GM23338 (cell line): ENCODE data around the gene CLDN22. TPM values are rescaled to one million over a fixed set of nuclear protein-coding genes. Genes with fewer than 3 reads are reported as not detected.

Experiments used
- ATAC-seq: fragments of 200-7000 bp; cut with Tn5 transposase; 3 replicates; pipeline ENCODE4 v1.9.1; 2020
- DNase-seq: peaks from one replicate; pipeline ENCODE4 v3.0.0-alpha.2; 2015; ENCODE audit warnings: low spot score
- H2AFZ ChIP-seq: fragments of 200-600 bp; sonication (generic); 2 replicates; pipeline ENCODE4 v1.8.0; 2016; ENCODE audit warnings: antibody characterized with exemption, mild to moderate bottlenecking, moderate library complexity
- H3F3A ChIP-seq: fragments of 200-600 bp; sonication (generic); replicated peaks from 2 replicates; pipeline ENCODE4 v1.8.0; 2017; ENCODE audit warnings: antibody characterized with exemption, mixed run types, low read depth
- H3K27ac ChIP-seq: fragments of 200-600 bp; sonication (generic); 2 replicates; pipeline ENCODE4 v1.6.1; 2016; ENCODE audit warnings: low read depth
- H3K27me3 ChIP-seq: fragments of 200-600 bp; sonication (generic); 2 replicates; pipeline ENCODE4 v1.8.0; 2016; ENCODE audit warnings: mild to moderate bottlenecking, mixed run types, moderate library complexity; ENCODE audit not compliant: insufficient read depth
- H3K36me3 ChIP-seq: fragments of 200-600 bp; sonication (generic); 2 replicates; pipeline ENCODE4 v1.8.0; 2016; ENCODE audit warnings: mild to moderate bottlenecking; ENCODE audit not compliant: insufficient read depth
- H3K4me1 ChIP-seq: fragments of 200-600 bp; sonication (generic); 2 replicates; pipeline ENCODE4 v1.8.0; 2016; ENCODE audit warnings: mild to moderate bottlenecking, moderate library complexity; ENCODE audit not compliant: insufficient read depth
- H3K4me2 ChIP-seq: fragments of 200-600 bp; sonication (generic); 2 replicates; pipeline ENCODE4 v1.7.1; 2017; ENCODE audit warnings: mixed run types
- H3K4me3 ChIP-seq: fragments of 200-600 bp; sonication (generic); 2 replicates; pipeline ENCODE4 v1.6.1; 2016; ENCODE audit warnings: mixed run types
- H3K79me2 ChIP-seq: fragments of 200-600 bp; sonication (generic); replicated peaks from 2 replicates; pipeline ENCODE4 v1.8.0; 2017; ENCODE audit warnings: mild to moderate bottlenecking; ENCODE audit not compliant: insufficient read depth
- H3K9me2 ChIP-seq: fragments of 200-600 bp; sonication (generic); 2 replicates; pipeline ENCODE4 v1.8.0; 2017; ENCODE audit not compliant: insufficient read depth
- H4K20me1 ChIP-seq: fragments of 200-600 bp; sonication (generic); replicated peaks from 2 replicates; pipeline ENCODE4 v1.8.0; 2017; ENCODE audit warnings: mild to moderate bottlenecking; ENCODE audit not compliant: insufficient read depth
- H3K27ac Mint-ChIP-seq: 2 replicates; pipeline ENCODE4 v1.8.0; 2020; ENCODE audit warnings: inconsistent platforms, mild to moderate bottlenecking, moderate library complexity, mixed read lengths
- H3K27me3 Mint-ChIP-seq: 3 replicates; pipeline ENCODE4 v1.8.0; 2022; ENCODE audit warnings: low read depth, mild to moderate bottlenecking, moderate library complexity, mixed read lengths, inconsistent platforms; ENCODE audit not compliant: insufficient read depth, poor library complexity
- H3K36me3 Mint-ChIP-seq: 3 replicates; pipeline ENCODE4 v1.8.0; 2021; ENCODE audit warnings: low read depth, mild to moderate bottlenecking, inconsistent platforms, moderate library complexity, mixed read lengths
- H3K4me1 Mint-ChIP-seq: 3 replicates; pipeline ENCODE4 v1.8.0; 2020; ENCODE audit warnings: mild to moderate bottlenecking, inconsistent platforms, mixed read lengths
- H3K4me3 Mint-ChIP-seq: 3 replicates; pipeline ENCODE4 v1.8.0; 2021; ENCODE audit warnings: moderate library complexity, mild to moderate bottlenecking, inconsistent platforms, mixed read lengths
- H3K9me3 Mint-ChIP-seq: 3 replicates; pipeline ENCODE4 v1.8.0; 2020; ENCODE audit warnings: moderate library complexity, mild to moderate bottlenecking, inconsistent platforms, mixed read lengths
- CREB1 ChIP-seq: fragments of 250-450 bp; sonication (Bioruptor Pico); IDR thresholded peaks from 2 replicates; pipeline ENCODE4 v1.5.0; 2020; ENCODE audit warnings: low read depth, mild to moderate bottlenecking, moderate library complexity
- EZH2 ChIP-seq: fragments of 200-600 bp; sonication (generic); IDR thresholded peaks from one replicate; pipeline ENCODE4 v1.8.0; 2017; ENCODE audit warnings: antibody characterized with exemption, mild to moderate bottlenecking, low read depth; ENCODE audit not compliant: unreplicated experiment
- EZH2phosphoT487 ChIP-seq: fragments of 200-600 bp; sonication (generic); IDR thresholded peaks from one replicate; pipeline ENCODE4 v1.8.1; 2018; ENCODE audit warnings: antibody characterized with exemption; ENCODE audit not compliant: unreplicated experiment
- STAT1 ChIP-seq: IDR thresholded peaks from one replicate; pipeline ENCODE4 v1.6.1; 2016; ENCODE audit warnings: antibody characterized with exemption; ENCODE audit not compliant: unreplicated experiment
- ZNF114 ChIP-seq: fragments of 250-450 bp; sonication (Bioruptor Pico); IDR thresholded peaks from 2 replicates; pipeline ENCODE4 v1.5.0; 2020; ENCODE audit warnings: mild to moderate bottlenecking, moderate library complexity
- ZNF331 ChIP-seq: fragments of 250-450 bp; sonication (Bioruptor Pico); IDR thresholded peaks from 2 replicates; pipeline ENCODE4 v1.5.0; 2020; ENCODE audit warnings: low read depth, mild to moderate bottlenecking, moderate library complexity
- polyA plus RNA-seq: library from polyadenylated mRNA; unstranded; fragments of >200 nt; fragmentation: Nextera tagmentation; extraction: Ambion mirVana; gene quantifications from 2 replicates; pipeline ENCODE4 v1.2.1, GENCODE V29; 2016
- total RNA-seq: library from RNA; depleted of rRNA; stranded (reverse); fragments of >200 nt; shearing (Covaris generic); gene quantifications from 2 replicates; pipeline ENCODE4 v1.2.3, GENCODE V29; 2014
- TF ChIP-seq, protein P1 (sequence below): fragments of 250-450 bp; sonication (Bioruptor Pico); IDR thresholded peaks from 2 replicates; pipeline ENCODE4 v1.5.0; 2020; ENCODE audit warnings: mild to moderate bottlenecking, moderate library complexity

CLDN22 gene
- total and polyA plus RNA-seq, 2 experiments from 2014 or later: not detected

DNA sequence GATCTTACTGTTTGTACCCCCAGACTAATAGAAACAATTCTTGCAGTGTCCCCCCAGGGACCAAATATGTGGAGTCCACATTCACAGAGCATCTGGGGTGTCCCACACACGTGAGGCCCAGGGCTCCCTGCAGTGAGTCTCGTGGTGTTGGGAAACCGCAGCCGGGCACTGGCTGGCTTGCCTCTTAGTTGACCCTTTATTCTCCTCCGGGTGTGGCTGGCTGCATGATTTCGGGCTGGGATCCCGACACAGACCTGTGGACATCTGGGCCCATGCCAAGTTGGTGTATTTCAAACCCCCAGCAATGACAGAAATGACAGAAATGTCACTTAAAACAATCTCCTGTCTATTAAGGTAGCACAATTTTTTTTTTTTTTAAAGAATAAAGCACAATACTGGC is 17.8 kb upstream of the CLDN22 start (continued):
- TF ChIP-seq, protein P1, sequence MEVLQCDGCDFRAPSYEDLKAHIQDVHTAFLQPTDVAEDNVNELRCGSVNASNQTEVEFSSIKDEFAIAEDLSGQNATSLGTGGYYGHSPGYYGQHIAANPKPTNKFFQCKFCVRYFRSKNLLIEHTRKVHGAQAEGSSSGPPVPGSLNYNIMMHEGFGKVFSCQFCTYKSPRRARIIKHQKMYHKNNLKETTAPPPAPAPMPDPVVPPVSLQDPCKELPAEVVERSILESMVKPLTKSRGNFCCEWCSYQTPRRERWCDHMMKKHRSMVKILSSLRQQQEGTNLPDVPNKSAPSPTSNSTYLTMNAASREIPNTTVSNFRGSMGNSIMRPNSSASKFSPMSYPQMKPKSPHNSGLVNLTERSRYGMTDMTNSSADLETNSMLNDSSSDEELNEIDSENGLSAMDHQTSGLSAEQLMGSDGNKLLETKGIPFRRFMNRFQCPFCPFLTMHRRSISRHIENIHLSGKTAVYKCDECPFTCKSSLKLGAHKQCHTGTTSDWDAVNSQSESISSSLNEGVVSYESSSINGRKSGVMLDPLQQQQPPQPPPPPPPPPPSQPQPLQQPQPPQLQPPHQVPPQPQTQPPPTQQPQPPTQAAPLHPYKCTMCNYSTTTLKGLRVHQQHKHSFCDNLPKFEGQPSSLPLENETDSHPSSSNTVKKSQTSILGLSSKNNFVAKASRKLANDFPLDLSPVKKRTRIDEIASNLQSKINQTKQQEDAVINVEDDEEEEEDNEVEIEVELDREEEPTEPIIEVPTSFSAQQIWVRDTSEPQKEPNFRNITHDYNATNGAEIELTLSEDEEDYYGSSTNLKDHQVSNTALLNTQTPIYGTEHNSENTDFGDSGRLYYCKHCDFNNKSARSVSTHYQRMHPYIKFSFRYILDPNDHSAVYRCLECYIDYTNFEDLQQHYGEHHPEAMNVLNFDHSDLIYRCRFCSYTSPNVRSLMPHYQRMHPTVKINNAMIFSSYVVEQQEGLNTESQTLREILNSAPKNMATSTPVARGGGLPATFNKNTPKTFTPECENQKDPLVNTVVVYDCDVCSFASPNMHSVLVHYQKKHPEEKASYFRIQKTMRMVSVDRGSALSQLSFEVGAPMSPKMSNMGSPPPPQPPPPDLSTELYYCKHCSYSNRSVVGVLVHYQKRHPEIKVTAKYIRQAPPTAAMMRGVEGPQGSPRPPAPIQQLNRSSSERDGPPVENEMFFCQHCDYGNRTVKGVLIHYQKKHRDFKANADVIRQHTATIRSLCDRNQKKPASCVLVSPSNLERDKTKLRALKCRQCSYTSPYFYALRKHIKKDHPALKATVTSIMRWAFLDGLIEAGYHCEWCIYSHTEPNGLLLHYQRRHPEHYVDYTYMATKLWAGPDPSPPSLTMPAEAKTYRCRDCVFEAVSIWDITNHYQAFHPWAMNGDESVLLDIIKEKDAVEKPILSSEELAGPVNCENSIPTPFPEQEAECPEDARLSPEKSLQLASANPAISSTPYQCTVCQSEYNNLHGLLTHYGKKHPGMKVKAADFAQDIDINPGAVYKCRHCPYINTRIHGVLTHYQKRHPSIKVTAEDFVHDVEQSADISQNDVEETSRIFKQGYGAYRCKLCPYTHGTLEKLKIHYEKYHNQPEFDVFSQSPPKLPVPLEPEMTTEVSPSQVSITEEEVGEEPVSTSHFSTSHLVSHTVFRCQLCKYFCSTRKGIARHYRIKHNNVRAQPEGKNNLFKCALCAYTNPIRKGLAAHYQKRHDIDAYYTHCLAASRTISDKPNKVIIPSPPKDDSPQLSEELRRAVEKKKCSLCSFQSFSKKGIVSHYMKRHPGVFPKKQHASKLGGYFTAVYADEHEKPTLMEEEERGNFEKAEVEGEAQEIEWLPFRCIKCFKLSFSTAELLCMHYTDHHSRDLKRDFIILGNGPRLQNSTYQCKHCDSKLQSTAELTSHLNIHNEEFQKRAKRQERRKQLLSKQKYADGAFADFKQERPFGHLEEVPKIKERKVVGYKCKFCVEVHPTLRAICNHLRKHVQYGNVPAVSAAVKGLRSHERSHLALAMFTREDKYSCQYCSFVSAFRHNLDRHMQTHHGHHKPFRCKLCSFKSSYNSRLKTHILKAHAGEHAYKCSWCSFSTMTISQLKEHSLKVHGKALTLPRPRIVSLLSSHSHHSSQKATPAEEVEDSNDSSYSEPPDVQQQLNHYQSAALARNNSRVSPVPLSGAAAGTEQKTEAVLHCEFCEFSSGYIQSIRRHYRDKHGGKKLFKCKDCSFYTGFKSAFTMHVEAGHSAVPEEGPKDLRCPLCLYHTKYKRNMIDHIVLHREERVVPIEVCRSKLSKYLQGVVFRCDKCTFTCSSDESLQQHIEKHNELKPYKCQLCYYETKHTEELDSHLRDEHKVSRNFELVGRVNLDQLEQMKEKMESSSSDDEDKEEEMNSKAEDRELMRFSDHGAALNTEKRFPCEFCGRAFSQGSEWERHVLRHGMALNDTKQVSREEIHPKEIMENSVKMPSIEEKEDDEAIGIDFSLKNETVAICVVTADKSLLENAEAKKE (CRISPR knock-in tag): no peak
- TF ChIP-seq ZNF331 (CRISPR knock-in tag): no peak
- TF ChIP-seq CREB1 (CRISPR knock-in tag): no peak
- no peak for TF ChIP-seq STAT1
- TF ChIP-seq EZH2: no peak
- no peak for TF ChIP-seq EZH2phosphoT487

DNA sequence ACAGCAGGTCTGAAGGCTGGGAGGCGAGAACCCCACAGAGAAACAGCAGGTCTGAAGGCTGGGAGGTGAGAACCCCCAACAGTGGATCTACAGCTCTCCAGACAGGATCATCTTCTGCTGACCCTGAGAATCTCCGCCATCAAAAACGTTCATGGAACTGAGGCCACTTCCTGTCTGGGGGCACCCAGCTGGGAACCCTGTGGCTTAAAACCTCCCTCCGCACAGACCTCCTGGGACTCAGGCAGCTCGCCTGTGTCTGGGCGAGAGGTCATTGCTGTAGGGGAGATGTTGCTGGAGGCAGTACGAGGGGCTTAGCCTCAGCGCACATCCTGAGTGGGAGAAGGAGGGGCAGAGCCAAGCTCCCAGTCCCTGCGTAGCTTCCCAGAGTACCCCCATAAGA is 17.3 kb upstream of the CLDN22 start:
- ATAC-seq: no peak
- Histone ChIP-seq H2AFZ (no peak overlapping the region), H3K27me3 (no peaks in the 10 kb centered on the region), H3K79me2 (no peaks in the 10 kb centered on the region), H3K4me1 (no peaks in the 10 kb centered on the region), H3F3A (no peaks in the 10 kb centered on the region), H3K36me3 (no peaks in the 10 kb centered on the region), H4K20me1 (no peaks in the 10 kb centered on the region), H3K4me2 (no peak overlapping the region), H3K4me3 (no peak overlapping the region), H3K27ac (no peak overlapping the region), H3K9me2 (no peaks in the 10 kb centered on the region)
- TF ChIP-seq, protein P1 (CRISPR knock-in tag): no peak
- TF ChIP-seq ZNF114 (CRISPR knock-in tag) (no peak), EZH2 (no peak)
- peaks cover 3% of the 10 kb centered on the region; the same call in 1 of the 3 replicates for H3K9me3 Mint-ChIP-seq
- H3K4me1 Mint-ChIP-seq: peaks cover 6% of the 10 kb centered on the region; the same call in 2 of the 3 replicates
- no peaks in the 10 kb centered on the region for H3K36me3 Mint-ChIP-seq
- peaks cover 2% of the 10 kb centered on the region for H3K27me3 Mint-ChIP-seq
- no peak overlapping the region for H3K27ac Mint-ChIP-seq
- no peak overlapping the region for H3K4me3 Mint-ChIP-seq
- DNase-seq: no peak
